ENCODE data around the gene TRIM24.

GRCh38 chr7:138521837-138522461 is 61.9 kb downstream of the TRIM24 start:
- TF ChIP-seq CTCF (IDR thresholded peaks at IDR 0.05; ENCODE audit: poor library complexity) (no peak), EZH2 (IDR thresholded peaks at IDR 0.05; ENCODE audit: borderline replicate concordance) (no peak)

All from hepatocyte (in vitro differentiated cells).